GM12878 (cell line): ENCODE data around the gene OSBPL5. TPM values are rescaled to one million over a fixed set of nuclear protein-coding genes. Genes with fewer than 3 reads are reported as not detected.

ENCODE experiments used
- ATAC-seq: fragments of 200-7000 bp; cut with Tn5 transposase; 3 replicates; pipeline ENCODE4 v1.9.1; 2020; ENCODE audit warnings: mild to moderate bottlenecking, moderate library complexity
- BruUV-seq: library from RNA; stranded (reverse); fragments of 400-500 nt; replicated peaks from 2 replicates; lab custom pipeline; 2021; lab: Mats Ljungman, UMichigan
- CTCF ChIA-PET: fragments of 300-600 bp; sonication (Branson Sonifier 250); formaldehyde crosslinking; extraction: SDS; loops from one replicate; lab custom pipeline; 2021; ENCODE audit warnings: inconsistent platforms; lab: Yijun Ruan, JAX
- POLR2A ChIA-PET: fragments of 350-600 bp; formaldehyde crosslinking; extraction: SDS; loops from one replicate; lab custom pipeline; 2021; ENCODE audit warnings: inconsistent platforms; lab: Charles Lee
- RAD21 ChIA-PET: fragments of 300-600 bp; sonication (Branson Sonifier 250); formaldehyde crosslinking; loops from one replicate; lab custom pipeline; 2023; ENCODE audit warnings: antibody characterized with exemption; ENCODE audit not compliant: unreplicated experiment; lab: Charles Lee
- SMC1A ChIA-PET: fragments of 300-600 bp; sonication (Branson Sonifier 250); formaldehyde crosslinking; loops from one replicate; lab custom pipeline; 2023; ENCODE audit not compliant: unreplicated experiment, uncharacterized antibody; lab: Charles Lee
- DNase-seq: peaks from one replicate; pipeline ENCODE4 v3.0.0-alpha.2; 2011; ENCODE audit warnings: low read depth, low spot score
- FAIRE-seq: peaks from 3 replicates; lab custom pipeline; 2011; peaks lifted over from hg19 to GRCh38; lab: Jason Lieb, UNC
- H2AFZ ChIP-seq: 2 replicates; pipeline ENCODE4 v1.6.0; 2011; ENCODE audit warnings: low read depth, low read length, control low read depth; ENCODE audit not compliant: control insufficient read depth
- H3K27ac ChIP-seq: 2 replicates; pipeline ENCODE4 v1.5.1; 2011; ENCODE audit warnings: control low read depth; ENCODE audit not compliant: control insufficient read depth, insufficient read depth
- H3K27me3 ChIP-seq, 2 experiments: replicated peaks in 1 of 2; 2 replicates each; pipeline versions ENCODE4 v1.6.0 to v1.6.1; 2011; ENCODE audit warnings: low read length in 1 of 2; ENCODE audit not compliant: control insufficient read depth in 2 of 2, insufficient read depth in 2 of 2
- H3K36me3 ChIP-seq, 2 experiments: 2 replicates each; pipeline ENCODE4 v1.5.1; 2011; ENCODE audit warnings: low read length in 1 of 2; ENCODE audit not compliant: control insufficient read depth in 2 of 2, insufficient read depth in 2 of 2
- H3K4me1 ChIP-seq: 2 replicates; pipeline ENCODE4 v1.6.1; 2011; ENCODE audit warnings: mild to moderate bottlenecking, low read length, moderate library complexity, mixed read lengths; ENCODE audit not compliant: control insufficient read depth, insufficient read depth
- H3K4me2 ChIP-seq: 2 replicates; pipeline ENCODE4 v1.6.0; 2011; ENCODE audit warnings: control low read depth; ENCODE audit not compliant: control insufficient read depth, insufficient read depth
- H3K4me3 ChIP-seq: fragments of 200-600 bp; sonication (generic); 2 replicates; pipeline ENCODE4 v1.5.1; 2016
- H3K79me2 ChIP-seq: 2 replicates; pipeline ENCODE4 v1.6.0; 2011; ENCODE audit warnings: low read length; ENCODE audit not compliant: control insufficient read depth, insufficient read depth
- H3K9ac ChIP-seq: 2 replicates; pipeline ENCODE4 v1.8.0; 2011; ENCODE audit warnings: low read length, control low read depth, mixed read lengths; ENCODE audit not compliant: control insufficient read depth, insufficient read depth
- H3K9me3 ChIP-seq: replicated peaks from 3 replicates; pipeline ENCODE4 v1.5.1; 2011; ENCODE audit warnings: mild to moderate bottlenecking, low read length; ENCODE audit not compliant: control insufficient read depth, insufficient read depth
- H4K20me1 ChIP-seq: 2 replicates; pipeline ENCODE4 v1.6.0; 2011; ENCODE audit not compliant: control insufficient read depth, insufficient read depth
- BACH1 ChIP-seq: fragments of 450-650 bp; IDR thresholded peaks from 2 replicates; pipeline ENCODE4 v1.6.1; 2017; ENCODE audit warnings: mild to moderate bottlenecking, borderline replicate concordance
- CHD4 ChIP-seq: fragments of 200-600 bp; sonication (generic); IDR thresholded peaks from 2 replicates; pipeline ENCODE4 v1.6.1; 2016; ENCODE audit warnings: mild to moderate bottlenecking
- FOXK2 ChIP-seq: fragments of 450-650 bp; IDR thresholded peaks from 2 replicates; pipeline ENCODE4 v1.6.1; 2017; ENCODE audit warnings: mild to moderate bottlenecking, moderate library complexity
- IKZF1 ChIP-seq: fragments of 450-650 bp; conservative IDR thresholded peaks from 2 replicates; pipeline ENCODE4 v1.6.1; 2017; ENCODE audit warnings: antibody characterized with exemption, mild to moderate bottlenecking
- IKZF2 ChIP-seq, 2 experiments: fragments of 450-650 bp; IDR thresholded peaks; 2 replicates each; pipeline ENCODE4 v1.6.1; 2017; ENCODE audit warnings: mild to moderate bottlenecking in 2 of 2, moderate library complexity in 2 of 2
- MLLT1 ChIP-seq: fragments of 450-650 bp; IDR thresholded peaks from 2 replicates; pipeline ENCODE4 v1.6.1; 2016; ENCODE audit warnings: mild to moderate bottlenecking
- MYB ChIP-seq: fragments of 150-350 bp; IDR thresholded peaks from 2 replicates; pipeline ENCODE4 v1.6.1; 2014; ENCODE audit warnings: mild to moderate bottlenecking, low read depth, low read length, borderline replicate concordance
- NBN ChIP-seq: fragments of 450-650 bp; IDR thresholded peaks from 2 replicates; pipeline ENCODE4 v1.6.1; 2016
- NFYB ChIP-seq: IDR thresholded peaks from 2 replicates; pipeline ENCODE4 v1.6.1; 2011; ENCODE audit warnings: low read depth, mild to moderate bottlenecking, low read length, improper control_type of control experiment, moderate library complexity; ENCODE audit not compliant: insufficient read depth
- NKRF ChIP-seq: fragments of 450-650 bp; conservative IDR thresholded peaks from 2 replicates; pipeline ENCODE4 v1.6.1; 2017; ENCODE audit warnings: mild to moderate bottlenecking, moderate library complexity
- NR2C1 ChIP-seq: fragments of 450-650 bp; IDR thresholded peaks from 2 replicates; pipeline ENCODE4 v1.6.1; 2017; ENCODE audit warnings: antibody characterized with exemption, mild to moderate bottlenecking, moderate library complexity
- RBBP5 ChIP-seq: fragments of 200-600 bp; sonication (generic); conservative IDR thresholded peaks from 2 replicates; pipeline ENCODE4 v1.6.1; 2016
- TAF1 ChIP-seq: IDR thresholded peaks from 2 replicates; pipeline ENCODE4 v1.6.1; 2011; ENCODE audit warnings: mild to moderate bottlenecking, low read depth, low read length, borderline replicate concordance
- TBL1XR1 ChIP-seq: IDR thresholded peaks from 2 replicates; pipeline ENCODE4 v1.6.1; 2012; ENCODE audit warnings: low read depth, low read length, improper control_type of control experiment
- TCF3 ChIP-seq: IDR thresholded peaks from 2 replicates; pipeline ENCODE4 v1.6.1; 2012; ENCODE audit warnings: low read depth, mild to moderate bottlenecking, low read length, borderline replicate concordance; ENCODE audit not compliant: insufficient read depth
- TCF7 ChIP-seq: IDR thresholded peaks from 2 replicates; pipeline ENCODE4 v1.6.1; 2014; ENCODE audit warnings: antibody characterized with exemption, borderline replicate concordance
- ZSCAN29 ChIP-seq: fragments of 450-650 bp; IDR thresholded peaks from 2 replicates; pipeline ENCODE4 v1.6.1; 2017; ENCODE audit warnings: mild to moderate bottlenecking, moderate library complexity
- WGBS: methylation state at CpG from one replicate; pipeline ENCODE4 v1.1.6; 2016; ENCODE audit warnings: low lambda C conversion rate; ENCODE audit not compliant: insufficient replicate concordance, insufficient coverage; ENCODE audit errors: missing lambda C conversion rate; 5-methylcytosine and 5-hydroxymethylcytosine counted together
- in situ Hi-C: fragments of 300-500 bp; cut with MboI; formaldehyde crosslinking; loops from 9 replicates; pipeline ENCODE4 v1.14.3; 2018; ENCODE audit warnings: mixed read lengths
- intact Hi-C: fragments of 100-400 bp; cut with micrococcal nuclease; formaldehyde crosslinking; loops from one replicate; pipeline ENCODE4 v1.14.2; 2022; ENCODE audit not compliant: unreplicated experiment
- polyA plus RNA-seq, 11 experiments: library from polyadenylated mRNA; depleted of rRNA in 4 of 11; unstranded in 6 of 11; stranded (reverse) in 5 of 11; fragments of >200 nt; fragmentation: Nextera tagmentation in 4 of 11; fragmentation: Illumina TruSeq in 1 of 11; extraction: Ambion mirVana in 4 of 11; extraction: Trizol in 1 of 11; gene quantifications; 1 replicate in 1 of 11; 2 replicates in 10 of 11; pipeline versions ENCODE4 v1.2.1 to v1.2.3, GENCODE V29; 2011 to 2016; ENCODE audit warnings: inconsistent platforms in 2 of 11, missing spikeins in 2 of 11, low read depth in 1 of 11
- total RNA-seq, 4 experiments: library from RNA; depleted of rRNA in 3 of 4; stranded (reverse); fragments of >200 nt in 3 of 4; fragmentation: Illumina TruSeq in 1 of 4; extraction: Trizol in 1 of 4; gene quantifications; 2 replicates each; pipeline versions ENCODE4 v1.2.1 to v1.2.3, GENCODE V29; 2013 to 2021
- TF ChIP-seq, protein P1 (sequence below): IDR thresholded peaks from 2 replicates; pipeline ENCODE4 v1.6.1; 2012; ENCODE audit warnings: improper control_type of control experiment, low read depth, low read length; ENCODE audit not compliant: insufficient replicate concordance

OSBPL5 gene
- total and polyA plus RNA-seq, 10 of the 15 experiments (the other 5 are each of a cell fraction or from before 2014, with no cell fraction given) = not detected

DNA sequence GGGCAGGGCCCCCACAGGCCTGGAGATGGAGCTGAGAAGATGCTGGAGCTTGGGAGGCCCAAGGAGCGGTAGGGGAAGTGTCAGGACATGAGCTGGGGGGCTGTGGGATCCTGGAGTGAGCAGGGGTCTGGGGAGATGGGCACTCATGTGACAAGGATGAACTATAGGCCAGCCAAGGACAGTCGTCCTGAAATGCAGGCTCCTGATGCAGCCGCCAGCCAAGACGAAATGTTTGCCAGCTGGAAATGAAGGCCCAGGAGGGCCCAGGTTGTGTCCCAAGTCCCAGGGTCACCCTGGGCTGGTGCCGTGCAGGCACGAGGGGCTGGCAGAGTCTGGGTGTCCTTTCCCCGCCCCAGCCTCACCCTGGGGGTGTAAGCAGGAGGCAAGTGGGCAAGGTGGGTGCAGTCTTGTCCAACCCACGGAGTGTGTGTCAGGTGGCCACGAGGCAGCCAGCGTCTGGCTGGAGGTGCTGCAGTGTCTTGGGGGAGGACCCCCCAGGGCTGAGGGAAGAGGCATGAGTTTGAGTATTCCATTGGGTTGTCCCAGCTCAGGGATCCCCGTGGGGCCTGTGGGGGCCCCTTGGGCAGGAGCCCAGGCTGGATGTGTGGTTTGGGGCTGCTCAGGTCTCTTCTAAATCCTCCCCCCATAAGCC, 32.1 kb upstream of the OSBPL5 start:
- intact Hi-C loops = no loop called here
- ChIA-PET POLR2A (no interaction called here), CTCF (no interaction called here), RAD21 (no interaction called here), SMC1A (no interaction called here)
- Histone ChIP-seq H3K27ac (no peak overlapping the region), H3K9me3 (no peaks in the 10 kb centered on the region), H3K4me1 (no peaks in the 10 kb centered on the region), H3K4me2 (no peak overlapping the region), H4K20me1 (no peaks in the 10 kb centered on the region), H2AFZ (no peak overlapping the region), H3K27me3 (no peaks in the 10 kb centered on the region; a peak in 2 of 4 replicates), H3K36me3 (no peaks in the 10 kb centered on the region), H3K9ac (no peak overlapping the region), H3K79me2 (no peaks in the 10 kb centered on the region), H3K4me3 (no peak overlapping the region)
- FAIRE-seq (no peak), DNase-seq (no peak), ATAC-seq (no peak)
- no TSS peak for BruUV-seq
- 12% methylated on average over 11 of the region's 11 CpGs for WGBS
- in situ Hi-C loops = no loop called here
- TF ChIP-seq CHD4 (no peak), TAF1 (no peak), RBBP5 (no peak), TCF3 (no peak), NKRF (no peak), NBN (no peak), BACH1 (no peak), IKZF1 (no peak), MLLT1 (no peak), ZSCAN29 (no peak), TCF7 (no peak), TBL1XR1 (no peak), MYB (no peak), NFYB (no peak), IKZF2 (IDR thresholded peaks at IDR 0.05) (no peak), FOXK2 (no peak), NR2C1 (no peak)
- TF ChIP-seq, protein P1, sequence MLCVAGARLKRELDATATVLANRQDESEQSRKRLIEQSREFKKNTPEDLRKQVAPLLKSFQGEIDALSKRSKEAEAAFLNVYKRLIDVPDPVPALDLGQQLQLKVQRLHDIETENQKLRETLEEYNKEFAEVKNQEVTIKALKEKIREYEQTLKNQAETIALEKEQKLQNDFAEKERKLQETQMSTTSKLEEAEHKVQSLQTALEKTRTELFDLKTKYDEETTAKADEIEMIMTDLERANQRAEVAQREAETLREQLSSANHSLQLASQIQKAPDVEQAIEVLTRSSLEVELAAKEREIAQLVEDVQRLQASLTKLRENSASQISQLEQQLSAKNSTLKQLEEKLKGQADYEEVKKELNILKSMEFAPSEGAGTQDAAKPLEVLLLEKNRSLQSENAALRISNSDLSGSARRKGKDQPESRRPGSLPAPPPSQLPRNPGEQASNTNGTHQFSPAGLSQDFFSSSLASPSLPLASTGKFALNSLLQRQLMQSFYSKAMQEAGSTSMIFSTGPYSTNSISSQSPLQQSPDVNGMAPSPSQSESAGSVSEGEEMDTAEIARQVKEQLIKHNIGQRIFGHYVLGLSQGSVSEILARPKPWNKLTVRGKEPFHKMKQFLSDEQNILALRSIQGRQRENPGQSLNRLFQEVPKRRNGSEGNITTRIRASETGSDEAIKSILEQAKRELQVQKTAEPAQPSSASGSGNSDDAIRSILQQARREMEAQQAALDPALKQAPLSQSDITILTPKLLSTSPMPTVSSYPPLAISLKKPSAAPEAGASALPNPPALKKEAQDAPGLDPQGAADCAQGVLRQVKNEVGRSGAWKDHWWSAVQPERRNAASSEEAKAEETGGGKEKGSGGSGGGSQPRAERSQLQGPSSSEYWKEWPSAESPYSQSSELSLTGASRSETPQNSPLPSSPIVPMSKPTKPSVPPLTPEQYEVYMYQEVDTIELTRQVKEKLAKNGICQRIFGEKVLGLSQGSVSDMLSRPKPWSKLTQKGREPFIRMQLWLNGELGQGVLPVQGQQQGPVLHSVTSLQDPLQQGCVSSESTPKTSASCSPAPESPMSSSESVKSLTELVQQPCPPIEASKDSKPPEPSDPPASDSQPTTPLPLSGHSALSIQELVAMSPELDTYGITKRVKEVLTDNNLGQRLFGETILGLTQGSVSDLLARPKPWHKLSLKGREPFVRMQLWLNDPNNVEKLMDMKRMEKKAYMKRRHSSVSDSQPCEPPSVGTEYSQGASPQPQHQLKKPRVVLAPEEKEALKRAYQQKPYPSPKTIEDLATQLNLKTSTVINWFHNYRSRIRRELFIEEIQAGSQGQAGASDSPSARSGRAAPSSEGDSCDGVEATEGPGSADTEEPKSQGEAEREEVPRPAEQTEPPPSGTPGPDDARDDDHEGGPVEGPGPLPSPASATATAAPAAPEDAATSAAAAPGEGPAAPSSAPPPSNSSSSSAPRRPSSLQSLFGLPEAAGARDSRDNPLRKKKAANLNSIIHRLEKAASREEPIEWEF = no peak
